ENCODE measurements around the gene ADARB2.

The ADARB2 gene

DNA sequence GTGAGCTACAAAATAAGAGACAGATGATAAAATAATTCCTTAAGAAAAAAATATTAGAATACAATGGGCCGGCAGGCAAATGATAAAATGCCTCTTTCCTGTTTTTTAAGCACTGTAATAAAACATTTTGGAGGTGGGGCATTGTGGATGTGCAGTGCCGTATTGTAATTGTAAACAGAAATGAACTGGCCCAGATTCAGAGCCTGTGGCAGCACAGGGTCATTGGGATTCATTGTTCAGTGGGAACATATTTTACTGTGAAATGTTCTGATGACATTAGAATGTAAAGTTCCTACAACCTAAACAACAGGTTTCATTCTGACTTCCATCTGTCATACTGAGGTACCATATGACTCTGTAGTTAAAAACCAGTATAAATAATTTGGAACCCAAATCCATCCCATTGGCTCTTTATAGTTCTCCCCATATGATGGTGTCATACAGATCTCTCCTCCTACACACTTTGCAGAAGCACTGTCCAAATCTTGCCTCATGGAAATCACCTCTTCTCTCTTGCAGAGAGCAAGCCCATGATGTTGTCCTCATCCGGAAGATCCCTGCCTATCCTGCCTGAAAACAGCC is 416.5 kb downstream of the ADARB2 start:
- DNase-seq (ENCODE audit: low read depth): no peak
- H3K4me3 ChIP-seq (ENCODE audit: low read depth, low read length): no peak overlapping the region
- TF ChIP-seq, protein P1, sequence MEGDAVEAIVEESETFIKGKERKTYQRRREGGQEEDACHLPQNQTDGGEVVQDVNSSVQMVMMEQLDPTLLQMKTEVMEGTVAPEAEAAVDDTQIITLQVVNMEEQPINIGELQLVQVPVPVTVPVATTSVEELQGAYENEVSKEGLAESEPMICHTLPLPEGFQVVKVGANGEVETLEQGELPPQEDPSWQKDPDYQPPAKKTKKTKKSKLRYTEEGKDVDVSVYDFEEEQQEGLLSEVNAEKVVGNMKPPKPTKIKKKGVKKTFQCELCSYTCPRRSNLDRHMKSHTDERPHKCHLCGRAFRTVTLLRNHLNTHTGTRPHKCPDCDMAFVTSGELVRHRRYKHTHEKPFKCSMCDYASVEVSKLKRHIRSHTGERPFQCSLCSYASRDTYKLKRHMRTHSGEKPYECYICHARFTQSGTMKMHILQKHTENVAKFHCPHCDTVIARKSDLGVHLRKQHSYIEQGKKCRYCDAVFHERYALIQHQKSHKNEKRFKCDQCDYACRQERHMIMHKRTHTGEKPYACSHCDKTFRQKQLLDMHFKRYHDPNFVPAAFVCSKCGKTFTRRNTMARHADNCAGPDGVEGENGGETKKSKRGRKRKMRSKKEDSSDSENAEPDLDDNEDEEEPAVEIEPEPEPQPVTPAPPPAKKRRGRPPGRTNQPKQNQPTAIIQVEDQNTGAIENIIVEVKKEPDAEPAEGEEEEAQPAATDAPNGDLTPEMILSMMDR (IDR thresholded peaks at IDR 0.05; ENCODE audit: low read depth, low read length, missing control alignments): no peak

DNA sequence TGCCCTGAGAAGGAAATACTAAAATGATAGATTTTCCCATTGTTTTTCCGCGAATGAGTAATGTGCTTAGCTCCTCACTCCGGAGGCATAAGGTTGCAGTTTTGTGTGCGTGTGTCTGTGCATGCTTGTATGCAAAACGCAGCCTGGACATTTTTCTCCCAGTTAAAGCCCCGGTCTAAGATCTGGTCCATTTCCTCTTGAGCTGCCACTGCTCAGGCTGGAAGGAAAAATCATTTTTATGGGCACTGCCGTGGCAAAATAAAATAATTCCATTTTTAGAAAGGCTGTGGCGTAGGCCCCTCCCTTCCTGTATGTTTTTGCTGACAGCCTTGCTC is 420.5 kb downstream of the ADARB2 start:
- DNase-seq (ENCODE audit: low read depth): no peak
- TF ChIP-seq, protein P1 (IDR thresholded peaks at IDR 0.05; ENCODE audit: low read depth, low read length, missing control alignments): no peak
- no peak overlapping the region for H3K4me3 ChIP-seq (ENCODE audit: low read depth, low read length)

DNA sequence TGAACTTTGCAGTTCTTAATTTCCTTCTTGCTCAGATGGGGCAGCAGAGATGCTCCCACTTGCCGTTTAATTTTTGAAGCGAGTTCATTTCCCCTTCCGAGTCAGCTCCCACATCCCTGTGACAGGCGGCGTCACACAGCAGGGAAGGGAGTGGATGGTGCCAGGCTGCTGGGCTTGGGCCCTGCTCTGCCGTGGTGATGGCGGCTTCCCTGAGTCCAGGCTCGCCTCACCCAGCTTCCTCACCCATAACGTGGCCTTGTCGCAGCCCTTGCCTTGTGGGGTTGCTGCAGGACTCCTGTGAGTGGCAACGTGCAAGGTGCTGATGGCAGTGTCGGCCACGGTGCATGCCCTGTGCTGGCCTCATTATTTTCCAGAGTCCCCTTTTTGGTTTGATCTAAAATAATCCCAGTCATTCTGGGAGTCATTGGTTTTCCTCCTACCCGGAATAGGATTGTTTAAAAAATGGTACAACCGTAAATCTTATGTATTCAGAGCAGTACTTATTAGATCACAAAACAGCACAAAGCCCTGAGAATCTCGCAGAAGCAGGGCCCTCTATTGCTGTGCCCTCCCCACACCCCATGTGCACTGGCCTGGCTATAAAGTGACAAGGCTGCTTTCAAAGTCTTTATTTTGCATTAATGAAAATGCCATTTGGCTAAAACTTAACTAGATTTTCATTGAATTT is 421.1 kb downstream of the ADARB2 start:
- TF ChIP-seq, protein P1 (IDR thresholded peaks at IDR 0.05; ENCODE audit: low read depth, low read length, missing control alignments): no peak
- DNase-seq (ENCODE audit: low read depth): no peak
- H3K4me3 ChIP-seq (ENCODE audit: low read depth, low read length): no peak overlapping the region

DNA sequence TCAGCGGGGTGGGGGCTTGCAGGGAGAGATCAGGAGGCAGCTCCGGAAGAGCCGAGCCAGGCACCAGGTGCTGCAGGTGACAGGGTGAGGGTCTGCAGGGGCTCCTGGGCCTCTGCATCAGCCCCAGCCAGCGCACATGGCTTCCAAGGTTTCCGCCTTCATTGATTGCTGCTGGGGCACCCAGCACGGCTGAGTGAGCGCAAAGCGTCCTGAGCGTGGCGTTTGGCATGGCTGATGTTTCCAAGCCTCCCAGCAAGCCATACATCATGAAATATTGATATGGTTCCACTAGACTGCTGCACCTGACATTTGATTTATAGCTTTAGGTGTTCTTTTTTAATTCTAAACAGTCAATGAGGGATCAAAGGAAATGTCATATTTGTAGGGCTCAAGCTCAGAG is 422.1 kb downstream of the ADARB2 start:
- TF ChIP-seq, protein P1 (IDR thresholded peaks at IDR 0.05; ENCODE audit: low read depth, low read length, missing control alignments): no peak
- no peak for DNase-seq (ENCODE audit: low read depth)
- no peak overlapping the region for H3K4me3 ChIP-seq (ENCODE audit: low read depth, low read length)

DNA sequence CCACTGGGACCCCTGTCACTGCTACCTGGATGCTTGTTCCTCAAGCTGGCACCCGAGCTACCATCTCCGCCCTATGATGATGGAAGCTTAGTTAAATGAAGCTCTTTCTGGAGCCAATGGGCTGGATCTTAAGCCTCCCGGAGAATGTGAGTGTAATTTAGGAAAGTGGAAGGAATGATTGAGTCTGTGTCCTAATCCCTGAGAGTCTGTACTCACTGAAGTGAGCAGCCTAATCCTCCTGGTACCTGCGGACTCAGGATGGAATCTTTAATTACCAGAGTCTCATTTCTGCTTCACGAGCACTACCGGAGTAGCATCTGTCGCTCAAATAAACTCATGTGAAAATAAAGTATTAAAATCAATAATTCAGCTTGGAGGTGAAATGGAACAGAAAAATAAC is 425.6 kb downstream of the ADARB2 start:
- no peak for DNase-seq (ENCODE audit: low read depth)
- H3K4me3 ChIP-seq (ENCODE audit: low read depth, low read length): no peak overlapping the region
- TF ChIP-seq, protein P1 (IDR thresholded peaks at IDR 0.05; ENCODE audit: low read depth, low read length, missing control alignments): no peak

DNA sequence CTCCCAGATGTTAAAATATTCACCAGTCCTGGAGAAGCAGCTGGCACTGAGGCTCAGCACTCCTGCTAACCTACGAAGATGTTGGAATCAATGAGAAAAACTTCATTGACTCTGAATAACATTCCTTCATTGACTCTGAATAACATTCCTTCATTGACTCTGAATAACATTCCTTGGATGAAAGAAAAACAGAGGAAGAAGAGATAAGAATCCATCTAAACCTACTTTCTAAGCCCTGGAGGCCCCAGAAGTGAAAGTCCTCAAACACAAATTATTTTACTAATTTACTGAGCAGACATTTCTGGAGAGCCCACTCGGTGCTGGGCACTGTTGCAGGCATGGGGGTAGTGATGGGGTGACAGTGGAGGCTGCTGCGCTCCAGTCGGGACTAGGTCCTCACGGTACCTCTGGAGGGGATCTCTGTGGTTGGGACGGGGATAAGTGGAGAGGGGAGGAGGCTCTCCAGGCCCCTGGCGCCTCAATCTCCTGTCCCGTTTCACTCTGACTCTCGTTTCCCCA is 427.0 kb downstream of the ADARB2 start:
- TF ChIP-seq, protein P1 (IDR thresholded peaks at IDR 0.05; ENCODE audit: low read depth, low read length, missing control alignments): no peak
- no peak for DNase-seq (ENCODE audit: low read depth)
- no peak overlapping the region for H3K4me3 ChIP-seq (ENCODE audit: low read depth, low read length)

Data from GM12864 (cell line).